ENCODE measurements around the gene CCDC15. TPM values are rescaled to one million over a fixed set of nuclear protein-coding genes. Genes with fewer than 3 reads are reported as not detected.

The CCDC15 gene
- total and polyA plus RNA-seq, 2 experiments from 2014 or later, result 2.9 to 3.3 TPM

DNA sequence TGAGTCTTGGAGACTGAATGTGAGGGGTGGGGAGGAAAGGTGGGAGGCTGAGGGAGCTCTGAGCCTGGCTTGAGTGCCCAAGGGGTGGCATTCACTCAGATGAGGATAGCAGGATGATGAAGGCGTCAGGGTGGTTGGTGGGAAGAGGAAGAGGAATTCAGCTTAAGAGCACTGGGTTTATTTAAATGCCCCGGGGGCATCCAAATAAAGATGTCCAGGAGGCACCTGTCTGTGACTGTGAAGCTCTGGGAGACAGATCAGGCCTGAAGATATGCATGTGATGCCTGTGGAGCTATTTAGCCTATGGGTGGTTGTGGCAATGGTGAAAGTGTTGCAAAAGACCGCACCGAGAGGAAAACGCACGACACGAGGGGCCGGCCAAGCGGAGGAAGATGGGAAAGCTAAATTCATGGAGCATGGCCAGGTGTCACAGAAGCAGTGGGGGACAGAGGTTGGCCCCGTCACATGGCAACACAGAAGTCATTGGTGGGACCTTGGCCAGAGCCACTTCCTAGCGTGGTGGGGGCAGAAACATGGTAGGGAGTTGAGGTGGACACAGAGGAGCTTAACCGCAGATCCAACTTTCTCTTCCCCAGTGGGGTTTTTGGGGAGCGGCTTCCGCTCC is 124.6 kb downstream of the CCDC15 start:
- Mint-ChIP-seq H3K4me1 (peaks cover 2% of the 10 kb centered on the region; the same call in 2 of the 3 replicates), H3K4me3 (no peak overlapping the region), H3K9me3 (no peaks in the 10 kb centered on the region; the same call in 2 of the 3 replicates), H3K36me3 (ENCODE audit: low read depth) (no peaks in the 10 kb centered on the region), H3K27ac (no peak overlapping the region), H3K27me3 (ENCODE audit: insufficient read depth, low read depth, poor library complexity) (peaks cover 18% of the 10 kb centered on the region)
- ATAC-seq (no peak), DNase-seq (ENCODE audit: low spot score) (no peak)
- no peaks in the 10 kb centered on the region for H3K36me3 ChIP-seq (ENCODE audit: insufficient read depth)
- no peaks in the 10 kb centered on the region for H3K27me3 ChIP-seq (ENCODE audit: insufficient read depth)
- H3K9me2 ChIP-seq (ENCODE audit: insufficient read depth), result no peaks in the 10 kb centered on the region
- no peak overlapping the region for H3K27ac ChIP-seq (ENCODE audit: low read depth)
- H3K4me2 ChIP-seq, result no peak overlapping the region
- H3K4me1 ChIP-seq (ENCODE audit: insufficient read depth), result no peaks in the 10 kb centered on the region
- no peaks in the 10 kb centered on the region for H3F3A ChIP-seq (replicated peaks; ENCODE audit: low read depth)
- TF ChIP-seq ZNF114 (CRISPR knock-in tag; IDR thresholded peaks at IDR 0.05), result no peak
- TF ChIP-seq, protein P1, sequence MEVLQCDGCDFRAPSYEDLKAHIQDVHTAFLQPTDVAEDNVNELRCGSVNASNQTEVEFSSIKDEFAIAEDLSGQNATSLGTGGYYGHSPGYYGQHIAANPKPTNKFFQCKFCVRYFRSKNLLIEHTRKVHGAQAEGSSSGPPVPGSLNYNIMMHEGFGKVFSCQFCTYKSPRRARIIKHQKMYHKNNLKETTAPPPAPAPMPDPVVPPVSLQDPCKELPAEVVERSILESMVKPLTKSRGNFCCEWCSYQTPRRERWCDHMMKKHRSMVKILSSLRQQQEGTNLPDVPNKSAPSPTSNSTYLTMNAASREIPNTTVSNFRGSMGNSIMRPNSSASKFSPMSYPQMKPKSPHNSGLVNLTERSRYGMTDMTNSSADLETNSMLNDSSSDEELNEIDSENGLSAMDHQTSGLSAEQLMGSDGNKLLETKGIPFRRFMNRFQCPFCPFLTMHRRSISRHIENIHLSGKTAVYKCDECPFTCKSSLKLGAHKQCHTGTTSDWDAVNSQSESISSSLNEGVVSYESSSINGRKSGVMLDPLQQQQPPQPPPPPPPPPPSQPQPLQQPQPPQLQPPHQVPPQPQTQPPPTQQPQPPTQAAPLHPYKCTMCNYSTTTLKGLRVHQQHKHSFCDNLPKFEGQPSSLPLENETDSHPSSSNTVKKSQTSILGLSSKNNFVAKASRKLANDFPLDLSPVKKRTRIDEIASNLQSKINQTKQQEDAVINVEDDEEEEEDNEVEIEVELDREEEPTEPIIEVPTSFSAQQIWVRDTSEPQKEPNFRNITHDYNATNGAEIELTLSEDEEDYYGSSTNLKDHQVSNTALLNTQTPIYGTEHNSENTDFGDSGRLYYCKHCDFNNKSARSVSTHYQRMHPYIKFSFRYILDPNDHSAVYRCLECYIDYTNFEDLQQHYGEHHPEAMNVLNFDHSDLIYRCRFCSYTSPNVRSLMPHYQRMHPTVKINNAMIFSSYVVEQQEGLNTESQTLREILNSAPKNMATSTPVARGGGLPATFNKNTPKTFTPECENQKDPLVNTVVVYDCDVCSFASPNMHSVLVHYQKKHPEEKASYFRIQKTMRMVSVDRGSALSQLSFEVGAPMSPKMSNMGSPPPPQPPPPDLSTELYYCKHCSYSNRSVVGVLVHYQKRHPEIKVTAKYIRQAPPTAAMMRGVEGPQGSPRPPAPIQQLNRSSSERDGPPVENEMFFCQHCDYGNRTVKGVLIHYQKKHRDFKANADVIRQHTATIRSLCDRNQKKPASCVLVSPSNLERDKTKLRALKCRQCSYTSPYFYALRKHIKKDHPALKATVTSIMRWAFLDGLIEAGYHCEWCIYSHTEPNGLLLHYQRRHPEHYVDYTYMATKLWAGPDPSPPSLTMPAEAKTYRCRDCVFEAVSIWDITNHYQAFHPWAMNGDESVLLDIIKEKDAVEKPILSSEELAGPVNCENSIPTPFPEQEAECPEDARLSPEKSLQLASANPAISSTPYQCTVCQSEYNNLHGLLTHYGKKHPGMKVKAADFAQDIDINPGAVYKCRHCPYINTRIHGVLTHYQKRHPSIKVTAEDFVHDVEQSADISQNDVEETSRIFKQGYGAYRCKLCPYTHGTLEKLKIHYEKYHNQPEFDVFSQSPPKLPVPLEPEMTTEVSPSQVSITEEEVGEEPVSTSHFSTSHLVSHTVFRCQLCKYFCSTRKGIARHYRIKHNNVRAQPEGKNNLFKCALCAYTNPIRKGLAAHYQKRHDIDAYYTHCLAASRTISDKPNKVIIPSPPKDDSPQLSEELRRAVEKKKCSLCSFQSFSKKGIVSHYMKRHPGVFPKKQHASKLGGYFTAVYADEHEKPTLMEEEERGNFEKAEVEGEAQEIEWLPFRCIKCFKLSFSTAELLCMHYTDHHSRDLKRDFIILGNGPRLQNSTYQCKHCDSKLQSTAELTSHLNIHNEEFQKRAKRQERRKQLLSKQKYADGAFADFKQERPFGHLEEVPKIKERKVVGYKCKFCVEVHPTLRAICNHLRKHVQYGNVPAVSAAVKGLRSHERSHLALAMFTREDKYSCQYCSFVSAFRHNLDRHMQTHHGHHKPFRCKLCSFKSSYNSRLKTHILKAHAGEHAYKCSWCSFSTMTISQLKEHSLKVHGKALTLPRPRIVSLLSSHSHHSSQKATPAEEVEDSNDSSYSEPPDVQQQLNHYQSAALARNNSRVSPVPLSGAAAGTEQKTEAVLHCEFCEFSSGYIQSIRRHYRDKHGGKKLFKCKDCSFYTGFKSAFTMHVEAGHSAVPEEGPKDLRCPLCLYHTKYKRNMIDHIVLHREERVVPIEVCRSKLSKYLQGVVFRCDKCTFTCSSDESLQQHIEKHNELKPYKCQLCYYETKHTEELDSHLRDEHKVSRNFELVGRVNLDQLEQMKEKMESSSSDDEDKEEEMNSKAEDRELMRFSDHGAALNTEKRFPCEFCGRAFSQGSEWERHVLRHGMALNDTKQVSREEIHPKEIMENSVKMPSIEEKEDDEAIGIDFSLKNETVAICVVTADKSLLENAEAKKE (CRISPR knock-in tag; IDR thresholded peaks at IDR 0.05), result no peak
- TF ChIP-seq, protein P2, sequence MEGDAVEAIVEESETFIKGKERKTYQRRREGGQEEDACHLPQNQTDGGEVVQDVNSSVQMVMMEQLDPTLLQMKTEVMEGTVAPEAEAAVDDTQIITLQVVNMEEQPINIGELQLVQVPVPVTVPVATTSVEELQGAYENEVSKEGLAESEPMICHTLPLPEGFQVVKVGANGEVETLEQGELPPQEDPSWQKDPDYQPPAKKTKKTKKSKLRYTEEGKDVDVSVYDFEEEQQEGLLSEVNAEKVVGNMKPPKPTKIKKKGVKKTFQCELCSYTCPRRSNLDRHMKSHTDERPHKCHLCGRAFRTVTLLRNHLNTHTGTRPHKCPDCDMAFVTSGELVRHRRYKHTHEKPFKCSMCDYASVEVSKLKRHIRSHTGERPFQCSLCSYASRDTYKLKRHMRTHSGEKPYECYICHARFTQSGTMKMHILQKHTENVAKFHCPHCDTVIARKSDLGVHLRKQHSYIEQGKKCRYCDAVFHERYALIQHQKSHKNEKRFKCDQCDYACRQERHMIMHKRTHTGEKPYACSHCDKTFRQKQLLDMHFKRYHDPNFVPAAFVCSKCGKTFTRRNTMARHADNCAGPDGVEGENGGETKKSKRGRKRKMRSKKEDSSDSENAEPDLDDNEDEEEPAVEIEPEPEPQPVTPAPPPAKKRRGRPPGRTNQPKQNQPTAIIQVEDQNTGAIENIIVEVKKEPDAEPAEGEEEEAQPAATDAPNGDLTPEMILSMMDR (conservative IDR thresholded peaks at IDR 0.05; ENCODE audit: low read depth in 2 of 2), result no peak
- TF ChIP-seq ZNF331 (CRISPR knock-in tag; IDR thresholded peaks at IDR 0.05; ENCODE audit: low read depth), result no peak
- TF ChIP-seq, protein P3, sequence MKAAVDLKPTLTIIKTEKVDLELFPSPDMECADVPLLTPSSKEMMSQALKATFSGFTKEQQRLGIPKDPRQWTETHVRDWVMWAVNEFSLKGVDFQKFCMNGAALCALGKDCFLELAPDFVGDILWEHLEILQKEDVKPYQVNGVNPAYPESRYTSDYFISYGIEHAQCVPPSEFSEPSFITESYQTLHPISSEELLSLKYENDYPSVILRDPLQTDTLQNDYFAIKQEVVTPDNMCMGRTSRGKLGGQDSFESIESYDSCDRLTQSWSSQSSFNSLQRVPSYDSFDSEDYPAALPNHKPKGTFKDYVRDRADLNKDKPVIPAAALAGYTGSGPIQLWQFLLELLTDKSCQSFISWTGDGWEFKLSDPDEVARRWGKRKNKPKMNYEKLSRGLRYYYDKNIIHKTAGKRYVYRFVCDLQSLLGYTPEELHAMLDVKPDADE (IDR thresholded peaks at IDR 0.05), result no peak
- TF ChIP-seq EZH2 (IDR thresholded peaks at IDR 0.05; ENCODE audit: low read depth, unreplicated experiment), result no peak
- TF ChIP-seq CREB1 (CRISPR knock-in tag; IDR thresholded peaks at IDR 0.05; ENCODE audit: low read depth), result no peak
- TF ChIP-seq JUNB (IDR thresholded peaks at IDR 0.05; ENCODE audit: unreplicated experiment), result no peak
- no peak for TF ChIP-seq POLR2AphosphoS5 (IDR thresholded peaks at IDR 0.05; ENCODE audit: low read depth)
- no peak for TF ChIP-seq STAT1 (IDR thresholded peaks at IDR 0.05; ENCODE audit: unreplicated experiment)
- H4K20me1 ChIP-seq (replicated peaks; ENCODE audit: insufficient read depth), result no peaks in the 10 kb centered on the region
- no peaks in the 10 kb centered on the region for H3K79me2 ChIP-seq (replicated peaks; ENCODE audit: insufficient read depth)
- no peak overlapping the region for H2AFZ ChIP-seq
- no peak overlapping the region for H3K4me3 ChIP-seq
